A673 (cell line): Measurements from ENCODE around the gene METTL14.

Source experiments
- EZH2 ChIP-seq: fragments of 200-600 bp; sonication (generic); IDR thresholded peaks from 2 replicates; pipeline ENCODE4 v1.6.1; 2017; ENCODE audit warnings: borderline replicate concordance, low read depth, mild to moderate bottlenecking, mixed read lengths, antibody characterized with exemption, low read length; ENCODE audit not compliant: poor library complexity, severe bottlenecking
- TF ChIP-seq, protein P1 (sequence below): fragments of 300-800, 200-600 bp; sonication (generic); conservative IDR thresholded peaks from 2 replicates; pipeline ENCODE4 v1.5.1; 2017; ENCODE audit warnings: low read depth, mild to moderate bottlenecking, antibody characterized with exemption, low read length, moderate library complexity, mixed read lengths

DNA sequence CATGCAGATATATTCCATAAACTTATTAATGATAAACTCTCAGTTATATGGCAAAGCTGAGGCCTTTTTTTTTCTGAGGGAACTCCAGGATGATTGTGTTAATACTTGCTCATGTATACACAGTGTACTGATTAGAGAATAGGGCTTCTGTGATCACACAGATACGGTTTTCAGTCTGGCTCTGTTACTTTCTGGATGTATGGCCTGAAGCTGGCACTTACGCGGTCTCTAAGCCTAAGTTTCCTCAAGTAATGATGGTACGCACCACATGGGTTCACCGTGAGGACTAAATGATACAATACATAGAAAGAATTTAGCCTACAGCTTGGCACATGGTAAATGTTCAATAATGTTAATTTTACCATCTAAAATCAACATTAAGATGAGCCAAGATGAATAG, 77.0 kb downstream of the METTL14 start:
- no peak for TF ChIP-seq EZH2
- TF ChIP-seq, protein P1, sequence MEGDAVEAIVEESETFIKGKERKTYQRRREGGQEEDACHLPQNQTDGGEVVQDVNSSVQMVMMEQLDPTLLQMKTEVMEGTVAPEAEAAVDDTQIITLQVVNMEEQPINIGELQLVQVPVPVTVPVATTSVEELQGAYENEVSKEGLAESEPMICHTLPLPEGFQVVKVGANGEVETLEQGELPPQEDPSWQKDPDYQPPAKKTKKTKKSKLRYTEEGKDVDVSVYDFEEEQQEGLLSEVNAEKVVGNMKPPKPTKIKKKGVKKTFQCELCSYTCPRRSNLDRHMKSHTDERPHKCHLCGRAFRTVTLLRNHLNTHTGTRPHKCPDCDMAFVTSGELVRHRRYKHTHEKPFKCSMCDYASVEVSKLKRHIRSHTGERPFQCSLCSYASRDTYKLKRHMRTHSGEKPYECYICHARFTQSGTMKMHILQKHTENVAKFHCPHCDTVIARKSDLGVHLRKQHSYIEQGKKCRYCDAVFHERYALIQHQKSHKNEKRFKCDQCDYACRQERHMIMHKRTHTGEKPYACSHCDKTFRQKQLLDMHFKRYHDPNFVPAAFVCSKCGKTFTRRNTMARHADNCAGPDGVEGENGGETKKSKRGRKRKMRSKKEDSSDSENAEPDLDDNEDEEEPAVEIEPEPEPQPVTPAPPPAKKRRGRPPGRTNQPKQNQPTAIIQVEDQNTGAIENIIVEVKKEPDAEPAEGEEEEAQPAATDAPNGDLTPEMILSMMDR = no peak
